GM18507 (cell line): Measurements from ENCODE around the gene SLC7A1.
A peak's percentile ranks its signal among the peaks of the same experiment; 100 is the strongest.

ENCODE experiments used
- DNase-seq: peaks from one replicate; pipeline ENCODE4 v3.0.0; 2011; ENCODE audit warnings: low read depth; ENCODE audit not compliant: insufficient read length; ENCODE audit errors: extremely low spot score
- FAIRE-seq: peaks from 2 replicates; lab custom pipeline; 2011; peaks lifted over from hg19 to GRCh38; lab: Jason Lieb, UNC

SLC7A1 gene

DNA sequence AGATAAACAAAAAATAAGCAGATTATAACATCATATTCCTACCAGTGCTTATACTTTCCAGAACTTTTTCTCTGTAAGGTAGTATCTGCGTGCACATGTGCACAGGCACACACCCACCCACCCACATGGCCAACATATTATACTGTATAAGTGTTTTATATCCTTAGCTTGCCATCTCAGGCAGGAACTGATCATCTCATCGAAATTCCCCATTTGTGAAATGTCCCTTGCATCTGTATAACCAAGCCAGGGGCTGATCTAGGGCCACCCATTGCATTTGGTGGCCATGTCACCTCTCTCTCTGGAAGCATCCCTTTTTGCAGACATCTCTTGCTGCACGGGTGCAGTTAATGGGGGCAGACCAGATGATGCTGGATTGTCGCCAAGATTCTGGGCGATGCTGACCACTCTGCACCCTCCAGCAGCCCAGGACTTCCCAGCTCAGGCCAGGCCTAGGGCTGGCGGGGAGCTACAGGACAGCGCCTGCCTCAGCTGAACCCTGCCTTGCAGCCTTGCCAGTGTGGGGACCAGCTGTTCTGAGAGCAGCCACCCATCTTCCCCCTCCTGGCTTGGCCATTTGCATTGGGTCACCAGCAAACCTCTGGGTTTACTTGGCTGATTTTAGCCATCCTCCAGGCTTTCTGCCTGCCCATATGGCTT lies 95.9 kb downstream of the SLC7A1 start:
- FAIRE-seq: no peak

DNA sequence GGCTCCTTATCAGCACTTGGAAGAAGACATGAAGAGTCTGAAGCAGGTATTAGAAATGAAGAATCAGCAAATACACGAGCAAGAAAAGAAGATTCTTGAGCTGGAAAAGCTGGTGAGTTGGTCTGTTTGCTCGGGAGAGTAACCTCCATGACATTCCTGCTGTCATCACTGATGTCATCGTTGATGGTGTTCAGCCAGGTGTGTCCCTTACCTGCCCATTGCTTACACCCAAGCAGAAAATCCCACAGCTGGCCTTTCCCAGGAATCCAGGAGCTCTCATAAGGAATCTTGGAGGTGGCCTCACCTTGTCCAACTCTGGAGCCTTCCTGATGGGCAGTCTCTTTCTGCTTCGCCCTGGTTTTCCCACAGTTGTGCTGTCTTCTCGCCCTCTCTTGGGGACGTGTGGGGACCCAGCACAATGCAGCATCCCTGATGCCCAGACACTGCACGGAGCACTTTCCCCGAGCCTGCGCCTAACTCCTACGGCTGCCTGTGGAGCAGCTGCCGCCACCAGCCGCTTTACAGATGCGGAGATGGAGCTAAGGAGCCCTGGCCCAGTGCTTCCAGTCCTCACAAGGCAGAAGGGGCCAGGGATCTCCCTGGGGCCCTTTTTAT lies 97.0 kb downstream of the SLC7A1 start:
- no peak for DNase-seq
- no peak for FAIRE-seq

More for the DNA sequence above, 95.9 kb downstream of the SLC7A1 start:
- DNase-seq: no peak

DNA sequence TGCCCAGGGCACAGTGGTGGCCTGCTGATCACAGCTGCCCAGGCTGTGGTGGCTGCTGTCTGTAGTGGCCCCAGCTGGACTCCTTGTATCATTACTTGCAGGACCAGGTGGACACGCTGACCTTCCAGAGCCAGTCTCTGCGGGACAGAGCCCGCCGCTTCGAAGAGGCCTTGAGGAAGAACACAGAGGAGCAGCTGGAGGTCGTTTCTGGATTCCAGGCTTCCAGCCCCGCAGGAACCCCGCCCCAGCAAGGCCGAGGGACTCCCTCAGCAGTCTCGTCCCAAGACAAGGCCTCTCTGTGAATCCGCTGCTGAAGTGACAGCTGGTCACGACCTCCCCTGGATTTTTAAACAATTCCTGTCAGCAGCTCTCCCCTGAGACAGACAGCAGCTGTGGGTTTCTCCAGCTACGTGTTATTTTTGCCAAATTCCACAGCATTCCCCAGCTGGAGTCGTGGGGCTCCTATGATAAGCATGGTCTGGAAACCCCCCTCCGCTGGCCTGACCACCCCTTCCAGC lies 98.3 kb downstream of the SLC7A1 start:
- no peak for FAIRE-seq
- DNase-seq: no peak

DNA sequence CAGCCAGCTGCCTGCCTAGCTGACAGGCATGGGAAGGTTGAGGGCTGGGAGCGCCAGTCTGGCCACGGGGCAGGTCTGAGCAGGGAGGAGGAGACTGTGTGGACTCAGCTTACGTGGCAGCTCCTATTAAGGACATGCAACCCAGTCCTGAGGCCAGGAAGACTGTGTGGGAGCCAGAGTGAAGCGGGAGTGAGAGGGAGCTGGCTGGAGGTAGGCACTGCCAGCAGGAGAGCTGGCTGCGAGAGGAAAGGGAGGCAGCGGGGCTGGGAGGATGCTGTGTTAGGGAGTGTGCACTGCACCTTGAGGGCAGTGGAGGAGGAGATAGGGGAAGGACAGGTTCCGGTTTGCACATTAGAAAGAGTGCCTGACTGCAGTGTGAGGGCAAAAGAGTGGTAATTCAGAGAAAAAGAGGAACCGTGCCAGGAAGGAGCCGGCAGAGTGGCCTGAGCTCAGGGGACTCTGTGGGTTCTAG lies 99.2 kb downstream of the SLC7A1 start:
- DNase-seq: no peak
- peak; percentile 53 for FAIRE-seq

DNA sequence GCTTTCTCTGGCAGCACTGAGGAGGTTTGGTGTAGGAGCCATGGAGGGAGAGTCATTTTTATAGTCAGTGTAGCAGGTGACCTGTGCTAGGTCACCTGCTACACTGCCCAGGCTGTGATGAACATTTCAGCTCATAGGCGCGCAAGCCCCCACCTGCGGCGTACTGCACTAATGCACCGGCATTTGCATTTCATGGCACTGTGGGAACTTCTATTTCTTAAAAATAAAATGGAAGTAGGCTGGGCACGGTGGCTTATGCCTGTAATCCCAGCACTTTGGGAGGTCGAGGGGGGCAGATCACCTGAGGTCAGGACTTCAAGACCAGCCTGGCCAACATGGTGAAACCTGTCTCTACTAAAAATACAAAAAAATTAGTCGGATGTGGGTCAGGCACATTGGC lies 101.0 kb downstream of the SLC7A1 start:
- no peak for DNase-seq
- no peak for FAIRE-seq

DNA sequence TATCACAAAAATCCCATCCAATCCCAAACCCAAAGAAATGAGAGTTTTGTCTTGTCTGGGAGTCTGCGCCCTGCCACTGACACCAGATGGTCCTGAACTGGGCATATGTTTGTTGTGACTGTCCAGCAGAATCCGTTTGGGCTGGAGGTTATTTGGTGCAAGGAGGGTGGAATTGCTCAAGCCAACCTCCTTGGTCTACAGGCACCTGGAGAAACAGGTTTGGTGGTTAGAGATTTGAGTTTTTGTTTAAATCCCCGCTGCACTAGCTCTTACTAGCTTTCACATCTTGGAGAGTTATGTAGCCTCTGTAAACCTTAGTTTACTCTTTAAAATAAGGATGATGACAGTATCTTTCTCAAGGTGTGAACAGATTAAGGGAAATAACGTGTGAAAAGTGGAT lies 101.7 kb downstream of the SLC7A1 start:
- DNase-seq (no peak), FAIRE-seq (no peak)

DNA sequence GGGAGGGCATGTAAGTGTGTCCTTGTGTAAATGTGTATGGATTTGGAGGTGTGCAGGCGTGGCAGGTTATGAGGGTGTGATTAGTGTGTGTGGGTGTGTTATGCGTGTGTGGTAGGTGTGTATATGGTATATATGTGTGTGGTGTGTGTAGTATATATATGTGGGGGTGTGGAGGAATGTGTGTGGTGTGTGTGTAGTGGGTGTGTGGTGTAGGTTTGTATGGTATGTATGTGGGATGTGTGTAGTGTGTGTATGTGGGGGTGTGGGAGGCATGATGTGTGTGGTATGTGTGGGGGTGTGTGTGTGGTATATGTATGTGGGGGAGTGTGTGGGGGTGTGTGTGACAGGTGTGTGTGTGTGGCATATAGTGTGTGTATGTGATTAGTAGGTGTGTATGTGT lies 104.2 kb downstream of the SLC7A1 start:
- no peak for DNase-seq
- FAIRE-seq: no peak

DNA sequence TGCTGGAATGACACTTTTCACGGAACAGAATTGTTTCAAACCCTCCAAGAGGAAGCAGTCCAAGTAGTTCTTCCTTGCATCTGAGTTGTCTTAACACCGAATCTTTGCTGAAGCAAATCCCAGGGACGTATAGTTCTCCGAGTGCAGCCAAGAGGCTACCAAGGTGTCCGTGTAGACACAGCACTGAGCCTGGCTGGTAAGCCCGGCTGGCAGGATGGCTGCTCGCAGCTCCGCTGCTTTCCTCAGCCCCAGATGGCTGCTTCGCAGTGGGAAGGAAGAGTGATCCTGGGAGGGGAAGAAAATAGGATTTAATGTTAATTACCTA lies 105.0 kb downstream of the SLC7A1 start:
- FAIRE-seq: no peak
- no peak for DNase-seq

DNA sequence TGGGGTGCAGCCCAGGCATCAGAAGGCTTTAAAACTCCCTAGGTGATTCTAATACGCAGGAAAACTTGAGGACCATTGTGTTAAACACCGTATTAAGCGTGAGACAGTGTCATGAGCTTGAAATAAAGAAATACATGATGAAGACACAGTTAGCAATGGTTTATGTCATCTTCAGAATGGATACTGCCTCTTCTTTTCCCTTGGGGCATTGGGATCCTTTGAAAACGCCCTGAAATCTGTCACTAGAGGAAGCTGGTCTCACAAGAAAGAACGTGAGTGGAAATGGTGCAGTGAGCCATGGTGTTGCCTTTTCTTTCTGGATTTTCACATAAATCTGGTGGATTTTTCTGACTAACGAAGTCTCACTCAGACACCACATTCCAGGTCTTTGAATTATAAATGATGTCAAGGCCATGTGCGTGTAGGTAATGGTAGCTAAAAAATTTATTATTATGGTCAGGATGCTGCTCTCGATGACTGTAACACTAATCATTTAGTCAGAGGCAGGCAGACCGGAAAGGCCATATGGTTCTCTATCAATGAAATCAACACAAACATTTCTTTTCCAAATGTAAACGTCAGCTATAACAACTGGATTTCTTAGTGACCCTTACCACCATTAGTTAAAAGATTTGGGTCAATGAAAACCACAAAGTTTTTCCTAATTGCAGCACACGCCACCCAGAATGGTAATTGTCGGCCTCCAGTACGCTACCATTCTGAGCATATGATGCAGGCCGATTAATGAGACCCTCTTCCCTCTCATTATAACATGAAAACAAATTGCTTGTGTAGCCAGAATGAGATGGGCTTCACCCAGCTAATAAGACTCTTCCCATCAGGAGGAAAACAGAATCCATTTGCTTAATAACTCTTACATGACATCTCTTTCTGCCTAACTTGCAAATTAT lies 105.6 kb downstream of the SLC7A1 start:
- DNase-seq (no peak), FAIRE-seq (no peak)

DNA sequence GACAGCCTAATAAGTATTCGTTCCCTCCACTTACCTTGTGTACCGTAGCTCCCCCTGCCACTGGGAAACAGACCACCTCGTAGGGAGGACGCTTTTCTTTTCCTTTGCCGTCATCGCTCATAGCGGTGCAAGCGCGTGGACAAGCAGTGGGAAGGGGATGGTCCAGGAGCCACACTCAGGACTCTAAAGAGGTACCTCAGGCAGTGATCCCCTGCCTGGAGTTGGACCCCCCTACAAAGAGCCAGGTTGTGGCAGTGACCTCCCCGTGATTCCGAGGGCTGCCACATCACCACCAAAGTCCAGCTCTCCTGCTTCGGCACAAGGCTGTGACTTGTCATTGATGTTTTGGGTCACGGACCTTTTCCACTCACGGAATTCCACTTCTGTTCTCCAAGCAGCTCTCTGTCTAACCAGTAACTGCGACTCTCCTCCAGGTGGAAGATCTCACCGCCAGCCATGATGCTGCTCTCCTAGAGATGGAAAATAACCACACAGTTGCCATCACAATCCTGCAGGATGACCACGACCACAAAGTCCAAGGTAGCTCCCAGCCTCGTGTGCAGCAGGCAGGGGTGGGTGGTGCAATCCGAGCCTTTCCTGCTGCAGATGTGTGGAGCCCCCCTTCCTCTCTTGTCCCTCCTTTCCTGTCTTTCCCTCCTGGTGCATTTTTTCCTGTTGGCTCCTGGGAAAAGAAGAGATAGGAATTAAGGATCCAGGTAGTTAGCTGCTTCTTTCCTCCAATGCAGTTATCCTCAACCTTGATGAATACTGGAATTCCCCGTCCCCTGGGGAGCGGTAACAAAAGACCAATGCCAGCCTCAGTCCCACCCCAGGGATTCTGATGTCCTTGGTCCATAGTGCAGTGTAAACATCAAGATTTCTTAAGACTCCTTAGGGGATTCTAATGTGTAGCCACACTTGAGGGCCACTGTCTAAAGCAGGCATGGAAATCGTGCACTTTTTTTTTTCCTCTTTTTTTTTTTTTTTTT lies 107.7 kb downstream of the SLC7A1 start:
- no peak for DNase-seq
- no peak for FAIRE-seq

DNA sequence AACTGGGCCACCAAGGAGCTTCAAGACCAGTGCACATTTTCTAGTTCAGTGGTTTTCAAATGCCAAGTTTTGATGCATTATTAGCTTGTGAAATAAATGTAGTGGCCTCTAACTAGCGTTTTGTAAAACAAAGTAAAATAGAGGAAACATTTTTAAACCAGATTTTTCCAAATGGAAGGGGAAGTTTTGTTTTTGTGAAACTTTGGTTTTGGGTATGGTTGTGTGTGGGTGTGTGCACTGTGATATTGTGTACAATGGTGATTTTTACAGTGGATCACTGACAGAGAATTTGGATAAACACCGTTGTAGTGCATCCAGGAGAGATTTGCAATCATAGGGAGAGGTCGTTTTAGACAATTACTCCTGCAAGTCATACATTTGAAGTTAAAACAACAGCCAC lies 108.9 kb downstream of the SLC7A1 start:
- no peak for FAIRE-seq
- no peak for DNase-seq

DNA sequence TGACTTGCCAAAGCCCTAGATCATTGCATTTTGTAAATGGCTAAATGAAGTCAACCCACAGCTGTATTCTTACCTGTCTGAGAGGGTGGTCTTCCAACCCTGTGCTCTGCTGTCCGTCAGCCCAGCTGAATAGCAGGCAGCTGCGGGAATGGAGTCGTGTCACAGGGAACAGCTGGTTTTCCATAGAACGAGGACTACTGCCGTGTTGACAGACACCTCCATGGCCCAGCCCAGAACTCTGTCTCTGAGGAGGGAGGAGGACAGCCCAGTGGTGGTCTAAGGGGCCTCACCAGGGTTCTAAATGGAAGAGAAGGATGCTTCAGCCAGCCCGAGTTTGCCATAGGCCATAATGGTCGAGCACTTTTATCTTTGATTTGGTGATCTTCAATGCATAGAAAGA lies 110.7 kb downstream of the SLC7A1 start:
- FAIRE-seq: no peak
- DNase-seq: no peak

DNA sequence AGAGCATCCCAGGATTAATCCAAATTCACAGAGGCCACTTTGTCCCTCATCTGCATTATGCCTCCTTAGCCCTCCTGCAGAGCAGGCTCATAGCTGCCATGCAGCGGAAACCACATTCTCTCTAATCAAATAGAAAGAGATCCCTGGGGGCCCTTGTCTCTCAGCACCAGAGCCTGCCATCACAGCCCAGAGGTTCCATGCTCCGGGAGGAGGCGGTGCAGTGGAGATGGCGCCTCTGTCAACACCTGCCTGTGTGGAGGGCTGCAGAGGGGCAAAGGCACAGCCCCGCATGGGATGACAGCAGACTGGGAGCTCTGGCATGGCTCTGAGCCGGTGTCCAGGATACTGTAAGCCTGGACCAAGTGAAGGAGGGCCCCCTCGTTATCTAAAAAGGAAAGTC lies 111.3 kb downstream of the SLC7A1 start:
- DNase-seq (no peak), FAIRE-seq (no peak)

DNA sequence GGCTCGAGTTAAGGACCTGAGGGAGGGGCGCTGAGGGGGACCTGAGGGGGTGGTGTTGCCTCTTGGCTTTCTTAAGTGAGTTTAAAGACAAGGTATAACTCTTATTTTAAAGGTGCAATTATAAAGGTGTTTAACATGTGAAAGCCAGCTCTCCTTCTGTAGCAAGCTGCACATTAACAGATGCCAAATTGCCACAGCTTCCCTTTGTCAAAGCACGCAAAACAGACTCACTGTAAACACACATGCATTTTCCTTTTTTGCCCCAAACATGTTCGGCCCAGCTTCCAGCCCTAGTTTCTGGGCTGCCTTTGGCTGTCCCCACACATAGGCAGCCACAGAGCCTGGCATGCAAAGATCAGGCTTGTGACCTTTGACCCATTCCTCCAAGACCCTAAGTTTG lies 111.9 kb downstream of the SLC7A1 start:
- FAIRE-seq: no peak
- DNase-seq: no peak

DNA sequence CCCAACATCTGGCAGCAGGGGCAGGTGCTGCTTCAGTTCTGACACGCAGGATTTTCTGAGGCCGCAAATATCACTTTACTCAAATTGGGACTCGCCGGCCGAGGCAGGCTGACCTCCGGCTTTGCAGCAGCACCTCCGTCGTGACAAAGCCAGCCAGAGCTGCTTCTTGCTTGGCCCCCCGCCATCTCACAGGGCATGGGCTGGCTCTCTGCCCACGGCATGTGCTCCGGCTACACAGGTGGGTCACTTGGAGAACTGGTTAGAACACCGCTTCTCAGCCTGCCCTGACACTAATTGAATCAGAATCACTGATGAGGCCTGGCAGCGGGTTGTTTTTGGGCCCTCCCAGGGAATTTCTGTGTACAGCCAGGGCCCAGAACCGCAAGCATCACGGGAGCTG lies 112.3 kb downstream of the SLC7A1 start:
- FAIRE-seq (no peak), DNase-seq (no peak)

DNA sequence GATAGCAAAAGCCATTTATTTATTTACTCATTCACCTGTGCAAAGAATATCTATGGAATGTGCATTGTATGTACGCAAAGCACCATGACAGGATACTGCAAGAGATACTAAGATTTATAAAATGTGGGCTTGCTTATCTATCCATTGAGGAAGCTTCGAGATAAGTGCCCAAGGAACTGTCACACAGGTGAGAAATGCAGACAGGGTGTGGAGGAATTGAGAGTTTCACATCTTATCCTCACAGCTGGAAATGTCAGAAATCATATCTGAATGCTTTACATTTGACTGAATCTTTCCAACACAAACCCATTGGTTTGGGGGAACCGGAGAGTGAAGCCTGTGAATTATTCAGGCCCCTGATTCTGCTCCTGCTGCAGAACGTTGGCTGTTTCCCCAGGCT lies 113.0 kb downstream of the SLC7A1 start:
- DNase-seq (no peak), FAIRE-seq (no peak)

DNA sequence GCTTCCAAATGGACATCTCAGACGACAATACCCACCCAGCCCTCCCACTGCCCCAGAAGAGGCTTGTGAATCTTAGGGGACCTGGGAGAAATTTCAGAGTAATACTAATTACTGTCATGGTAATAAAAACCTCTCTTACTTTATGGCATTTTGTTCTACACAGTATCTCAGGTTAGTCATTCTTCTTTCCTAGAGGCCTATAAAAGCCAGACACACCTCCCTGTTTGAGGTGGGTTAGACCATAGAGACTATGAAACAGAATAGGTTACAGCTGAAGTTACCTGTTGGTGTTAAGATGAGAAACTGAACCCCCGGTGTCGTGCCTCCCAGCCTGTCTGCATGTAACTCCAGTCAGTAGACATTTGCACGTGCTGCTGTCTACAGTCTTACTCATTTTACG lies 113.9 kb downstream of the SLC7A1 start:
- no peak for DNase-seq
- FAIRE-seq: no peak

DNA sequence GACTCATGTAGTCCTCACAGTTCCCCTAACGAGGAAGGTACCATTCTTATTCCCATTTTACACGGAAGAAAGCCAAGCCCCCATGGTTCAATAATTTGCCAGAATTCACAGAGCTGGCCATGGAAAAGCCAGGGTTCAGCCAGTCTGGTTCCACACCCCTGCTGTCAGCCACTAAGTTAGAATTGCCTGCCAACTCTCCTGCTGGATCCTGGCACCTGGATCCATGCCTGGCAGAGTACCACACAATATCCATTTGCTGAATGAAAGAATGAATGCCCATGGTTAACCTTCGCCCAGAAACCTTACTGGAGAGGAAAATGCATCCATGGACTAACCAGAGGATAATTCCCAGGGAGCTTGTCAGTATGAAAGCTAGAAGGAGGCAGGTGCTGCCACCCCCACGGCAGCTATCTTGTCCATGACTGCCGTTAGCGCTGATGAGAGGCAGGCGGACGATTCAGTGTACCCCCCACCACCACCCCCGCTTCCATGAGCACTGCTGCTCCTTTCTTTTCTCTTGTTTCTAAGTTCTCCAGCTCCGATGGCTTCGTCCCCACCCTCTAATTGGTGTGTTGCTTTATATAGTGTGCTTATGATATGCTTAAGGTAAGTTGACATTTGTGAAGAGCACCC lies 114.5 kb downstream of the SLC7A1 start:
- FAIRE-seq: no peak

More for the DNA sequence above, 114.5 kb downstream of the SLC7A1 start:
- no peak for DNase-seq
